K562 treated with DMSO at 1 percent for 12 hours (cell line): Measurements from ENCODE around the gene MTF1. TPM values are rescaled to one million over a fixed set of nuclear protein-coding genes. Genes with fewer than 3 reads are reported as not detected.

Experiments
- total RNA-seq: library from RNA; unstranded; fragments of 300-600 nt; gene quantifications from 2 replicates; pipeline ENCODE4 v1.2.3, GENCODE V29; 2022; ENCODE audit not compliant: insufficient read depth

MTF1 gene
- total RNA-seq = 1.1 and 4.0 TPM in 2 replicates

DNA sequence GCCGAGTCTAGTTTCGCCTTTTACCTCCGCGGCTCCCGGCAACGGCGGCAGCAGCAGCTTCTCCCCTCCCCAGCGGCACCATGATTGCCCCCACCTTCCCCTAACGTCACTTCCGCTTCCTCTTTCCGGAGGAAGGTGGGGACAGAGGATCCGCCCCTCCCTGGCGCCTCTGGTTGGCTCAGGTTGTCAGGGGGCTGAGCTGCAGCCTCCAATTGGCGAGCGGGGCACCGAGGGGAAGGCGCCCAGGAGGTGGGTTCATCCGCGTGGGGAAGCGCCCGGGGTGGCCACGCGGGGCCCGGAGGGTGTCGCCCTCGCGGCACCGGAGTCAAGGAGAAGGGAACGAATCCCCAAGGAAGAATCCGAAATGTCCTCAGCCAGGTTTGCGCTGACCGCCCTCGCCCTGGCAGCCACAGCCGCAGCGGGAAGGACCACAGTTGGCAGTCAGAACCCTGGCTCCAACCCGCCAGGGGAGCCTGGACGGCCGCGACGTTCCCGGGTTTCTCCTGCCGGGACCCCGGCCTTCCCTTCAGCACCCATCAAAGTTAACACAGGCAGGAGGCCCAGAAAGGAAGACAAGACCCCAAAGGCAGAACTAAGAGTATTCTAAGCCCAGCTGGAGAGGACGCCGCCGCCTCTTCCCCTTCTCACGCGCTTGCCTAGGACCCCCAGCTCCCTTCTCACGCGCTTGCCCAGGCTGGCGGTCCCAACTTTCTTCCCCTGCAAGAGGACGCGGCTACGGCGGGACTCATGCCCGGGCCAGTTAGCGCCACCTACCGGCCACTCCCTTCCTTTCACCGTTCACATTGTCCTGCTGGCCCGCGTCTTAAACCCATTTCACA is at the start of gene MTF1:
Gene MTF1 (minus strand): TSS at position 86 of the 839 bp plus-strand sequence. CDS start 1,934 bp downstream, outside the sequence.

GRCh38 chr1:37807555-37808368 is 51.6 kb downstream of the MTF1 start, which contains the start of the genes C1orf122 and YRDC:
TSS of gene C1orf122 (plus strand) at chr1:37807790. CDS start at chr1:37808405, 615 bp downstream.
TSS of gene YRDC (minus strand) at chr1:37808208. CDS start at chr1:37808180, 28 bp downstream.

DNA sequence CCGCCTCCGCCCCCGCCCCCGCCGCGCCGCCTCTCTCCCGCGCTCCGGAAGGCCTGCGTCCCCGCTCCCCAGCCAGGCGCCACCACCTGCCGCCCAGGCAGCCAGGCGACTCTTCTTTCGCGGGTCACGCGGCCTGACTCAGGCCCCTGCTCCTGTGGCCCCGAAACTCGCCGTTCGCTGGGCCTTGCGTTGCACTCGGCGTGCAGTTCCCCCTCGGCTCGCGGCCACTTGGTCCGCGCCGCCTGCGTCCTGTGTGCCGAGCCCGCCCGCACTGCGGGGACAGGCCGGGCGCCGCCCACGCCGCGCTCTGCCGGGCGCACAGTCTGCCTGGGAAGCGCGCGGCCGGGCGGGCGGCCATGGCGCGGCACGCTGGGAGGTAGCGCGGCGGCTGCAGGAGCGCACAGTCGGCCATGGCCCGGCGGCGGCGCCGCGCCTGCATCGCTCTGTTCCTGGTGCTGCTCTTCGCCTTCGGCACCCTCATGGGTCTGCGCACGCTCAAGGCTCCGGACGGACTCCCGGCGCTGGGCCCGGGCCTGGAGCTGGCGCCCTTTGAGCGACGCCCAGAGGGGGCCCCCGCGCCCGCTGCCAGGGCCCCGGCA is 65.5 kb downstream of the MTF1 start, which contains the start of gene MANEAL:
Gene MANEAL (plus strand): TSS at position 75 of the 599 bp plus-strand sequence. CDS start 336 bp downstream, at position 411.

DNA sequence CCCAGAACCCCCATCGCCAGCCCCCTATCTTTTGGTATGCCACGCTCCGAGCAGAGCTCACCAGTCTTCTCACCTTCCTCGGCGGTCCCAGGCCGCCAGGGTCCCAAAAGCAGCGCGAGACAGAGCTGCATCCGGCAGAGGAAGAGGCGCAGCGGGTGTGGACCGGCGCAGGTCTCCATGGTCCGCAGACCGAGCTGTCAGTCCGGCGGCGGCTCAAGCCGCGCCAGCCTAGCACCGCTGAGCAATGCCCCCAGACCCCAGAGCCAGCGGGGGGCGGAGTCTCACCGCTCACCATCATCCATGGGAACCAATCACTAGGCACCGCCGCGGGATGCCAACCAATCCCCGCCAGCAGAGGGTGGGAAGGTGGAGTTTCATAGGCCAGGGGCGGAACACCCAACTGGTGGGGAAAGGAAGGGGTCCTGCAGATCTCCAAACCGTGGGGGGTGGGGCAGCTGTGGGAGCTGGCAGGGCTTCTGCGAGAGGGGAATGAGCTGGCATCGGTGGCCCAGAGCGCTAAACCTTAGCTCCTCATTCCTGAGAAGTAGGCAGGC is 94.4 kb downstream of the MTF1 start, which contains the start of gene EPHA10:
Gene EPHA10 (minus strand): TSS at position 233 of the 554 bp plus-strand sequence. CDS start 54 bp downstream, at position 179.

Other genes with a start within 250 kb of the MTF1 start
- not detected in 2 replicates for gene RSPO1, start 224.7 kb downstream of the MTF1 start, total RNA-seq
- gene CDCA8, start 167.1 kb downstream of the MTF1 start, total RNA-seq = 50.0 and 88.1 TPM in 2 replicates
- not detected in 2 replicates for gene EPHA10, start 94.5 kb downstream of the MTF1 start, total RNA-seq
- 0.48 and 0.58 TPM in 2 replicates for gene MANEAL, start 65.7 kb downstream of the MTF1 start, total RNA-seq
- gene C1orf122, start 51.8 kb downstream of the MTF1 start, total RNA-seq = 80.3 and 182 TPM in 2 replicates
- 41.1 and 46.3 TPM in 2 replicates for gene YRDC, start 51.4 kb downstream of the MTF1 start, total RNA-seq
- 12.3 and 27.3 TPM in 2 replicates for gene INPP5B, start 87.5 kb upstream of the MTF1 start, total RNA-seq
- 53.1 and 94.1 TPM in 2 replicates for gene SF3A3, start 130.4 kb upstream of the MTF1 start, total RNA-seq
- gene FHL3, start 145.9 kb upstream of the MTF1 start, total RNA-seq = 90.3 and 117 TPM in 2 replicates
- gene UTP11, start 153.1 kb upstream of the MTF1 start, total RNA-seq = 50.2 and 62.1 TPM in 2 replicates
- 0.28 and 0.64 TPM in 2 replicates for gene POU3F1, start 187.2 kb upstream of the MTF1 start, total RNA-seq